B cell (primary cell): ENCODE data around the gene CD300H. TPM values are rescaled to one million over a fixed set of nuclear protein-coding genes. Genes with fewer than 3 reads are reported as not detected.

Experiments used
- ATAC-seq: fragments of 200-7000 bp; cut with Tn5 transposase; one replicate; pipeline ENCODE4 v1.10.0; 2021; ENCODE audit warnings: low read depth, mild to moderate bottlenecking, moderate number of reproducible peaks, moderate library complexity
- CTCF ChIA-PET: fragments of 350-600 bp; sonication (Branson Sonifier 250); formaldehyde crosslinking; loops from one replicate; lab custom pipeline; 2021; ENCODE audit warnings: antibody characterized with exemption, inconsistent platforms; lab: Charles Lee
- POLR2A ChIA-PET: fragments of 350-600 bp; sonication (Branson Sonifier 250); formaldehyde crosslinking; loops from one replicate; lab custom pipeline; 2021; ENCODE audit warnings: antibody characterized with exemption; lab: Charles Lee
- DNase-seq: peaks from one replicate; pipeline ENCODE4 v3.0.0; 2013
- H2AFZ ChIP-seq: 2 replicates; pipeline ENCODE4 v1.6.1; 2012; ENCODE audit warnings: mild to moderate bottlenecking, low read depth, low read length; ENCODE audit not compliant: insufficient read depth, poor library complexity, severe bottlenecking
- H3K27ac ChIP-seq, 2 donors: 1 replicate in 1 of 2; 2 replicates in 1 of 2; pipeline ENCODE4 v1.5.1; 2012 to 2013; ENCODE audit warnings: low read length in 2 of 2, mild to moderate bottlenecking in 2 of 2, moderate library complexity in 1 of 2
- H3K27me3 ChIP-seq, 4 experiments: fragments of 200-600 bp in 1 of 4; sonication (generic) in 1 of 4; replicated peaks in 1 of 4; 1 replicate in 2 of 4; 2 replicates in 2 of 4; pipeline versions ENCODE4 v1.6.1 to v1.7.0; 2013 to 2016; ENCODE audit warnings: low read length in 3 of 4, mild to moderate bottlenecking in 2 of 4, mixed read lengths in 1 of 4, moderate library complexity in 1 of 4; ENCODE audit not compliant: insufficient read depth in 4 of 4, control insufficient read depth in 3 of 4; ENCODE audit errors: control extremely low read depth in 1 of 4
- H3K36me3 ChIP-seq, 2 experiments: replicated peaks in 1 of 2; 1 replicate in 1 of 2; 2 replicates in 1 of 2; pipeline versions ENCODE4 v1.6.1 to v1.7.1; 2013; ENCODE audit warnings: low read length in 1 of 2; ENCODE audit not compliant: insufficient read depth in 2 of 2, control insufficient read depth in 1 of 2; ENCODE audit errors: control extremely low read depth in 1 of 2, extremely low read depth in 1 of 2
- H3K4me1 ChIP-seq, 2 donors: fragments of 200-600 bp in 1 of 2; sonication (generic) in 1 of 2; 1 replicate in 1 of 2; 2 replicates in 1 of 2; pipeline versions ENCODE4 v1.5.1 to v1.6.1; 2013 to 2017; ENCODE audit warnings: low read length in 2 of 2; ENCODE audit not compliant: control insufficient read depth in 2 of 2, insufficient read depth in 2 of 2
- H3K4me2 ChIP-seq: replicated peaks from 2 replicates; pipeline ENCODE3; 2012; ENCODE audit warnings: mild to moderate bottlenecking, low read depth, low read length; ENCODE audit not compliant: poor library complexity, severe bottlenecking
- H3K4me3 ChIP-seq, 5 experiments: fragments of 200-600 bp in 1 of 5; sonication (generic) in 1 of 5; 1 replicate in 3 of 5; 2 replicates in 2 of 5; pipeline versions ENCODE4 v1.5.1 to v1.7.0; 2011 to 2016; ENCODE audit warnings: low read length in 4 of 5, mild to moderate bottlenecking in 4 of 5, low read depth in 2 of 5, control low read depth in 1 of 5, moderate library complexity in 1 of 5; ENCODE audit not compliant: insufficient read depth in 1 of 5; ENCODE audit errors: control extremely low read depth in 1 of 5, extremely low read depth in 1 of 5
- H3K79me2 ChIP-seq: fragments of 200-600 bp; sonication (generic); one replicate; pipeline ENCODE4 v1.6.0; 2016; ENCODE audit warnings: low read length; ENCODE audit not compliant: control insufficient read depth, insufficient read depth
- H3K9ac ChIP-seq: fragments of 200-600 bp; sonication (generic); 2 replicates; pipeline ENCODE4 v1.6.1; 2017; ENCODE audit warnings: mild to moderate bottlenecking, low read length, moderate library complexity
- H3K9me3 ChIP-seq, 3 donors: one replicate each; pipeline versions ENCODE4 v1.6.1 to v1.7.1; 2013; ENCODE audit warnings: low read length in 2 of 3; ENCODE audit not compliant: control insufficient read depth in 2 of 3, insufficient read depth in 1 of 3; ENCODE audit errors: control extremely low read depth in 1 of 3
- H4K20me1 ChIP-seq: 2 replicates; pipeline ENCODE4 v1.6.0; 2012; ENCODE audit warnings: mild to moderate bottlenecking, low read length; ENCODE audit not compliant: insufficient read depth, control insufficient read depth, poor library complexity, severe bottlenecking
- H3K27ac Mint-ChIP-seq: one replicate; pipeline ENCODE4 v1.8.0; 2021; ENCODE audit warnings: mixed read lengths
- H3K27me3 Mint-ChIP-seq: one replicate; pipeline ENCODE4 v1.8.0; 2021; ENCODE audit warnings: mixed read lengths
- H3K4me1 Mint-ChIP-seq: one replicate; pipeline ENCODE4 v1.8.0; 2021; ENCODE audit warnings: mixed read lengths
- H3K4me3 Mint-ChIP-seq: one replicate; pipeline ENCODE4 v1.8.0; 2021; ENCODE audit warnings: mixed read lengths
- H3K9me3 Mint-ChIP-seq: one replicate; pipeline ENCODE4 v1.8.0; 2022; ENCODE audit warnings: mixed read lengths; ENCODE audit not compliant: insufficient read depth
- EZH2 ChIP-seq: IDR thresholded peaks from 2 replicates; pipeline ENCODE4 v1.6.1; 2012; ENCODE audit warnings: borderline replicate concordance, low read depth, mild to moderate bottlenecking, moderate library complexity, low read length; ENCODE audit not compliant: insufficient read depth, poor library complexity, severe bottlenecking
- WGBS: methylation state at CpG from one replicate; pipeline ENCODE4 v1.1.5; 2013; ENCODE audit warnings: missing lambda C conversion rate; ENCODE audit not compliant: insufficient coverage; 5-methylcytosine and 5-hydroxymethylcytosine counted together
- intact Hi-C: fragments of 100-400 bp; cut with micrococcal nuclease; formaldehyde crosslinking; loops from one replicate; pipeline ENCODE4 v1.10.0; 2022
- polyA plus RNA-seq: library from polyadenylated mRNA; depleted of rRNA; stranded (reverse); fragments of >200 nt; gene quantifications from 2 replicates; pipeline ENCODE4 v1.2.3, GENCODE V29; 2012
- total RNA-seq, 2 donors: library from RNA; stranded (reverse); fragments of 120-200 nt in 1 of 2; gene quantifications; 1 replicate in 1 of 2; 2 replicates in 1 of 2; pipeline versions ENCODE4 v1.2.3 to v1.2.4, GENCODE V29; 2013 to 2022
- TF ChIP-seq, protein P1 (sequence below): fragments of 200-600 bp; IDR thresholded peaks from one replicate; pipeline ENCODE4 v1.8.0; 2022; ENCODE audit warnings: antibody characterized with exemption, mild to moderate bottlenecking

CD300H gene
- total and polyA plus RNA-seq, 2 donors (not counting 1 experiment from before 2014, with no cell fraction given) = 0.58 TPM; not detected in 1

DNA sequence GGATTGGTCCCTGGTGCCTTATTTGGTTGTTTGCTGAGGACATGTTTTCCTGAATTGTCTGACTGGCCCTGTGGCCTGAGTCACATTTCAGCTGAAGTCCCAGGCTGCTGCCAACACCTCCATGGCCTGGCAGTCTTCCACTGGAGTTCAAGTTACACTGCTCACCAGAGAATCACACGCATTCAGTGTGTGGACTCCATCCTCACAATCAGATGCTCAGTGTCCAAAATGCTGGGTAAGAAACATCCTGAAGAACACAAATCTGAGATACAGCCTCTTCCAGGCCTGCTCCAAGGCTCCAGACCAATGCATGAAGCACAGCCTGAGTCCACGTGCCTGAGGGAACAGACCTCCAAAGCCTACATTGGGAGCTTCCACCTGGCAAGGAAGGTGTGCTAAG, 55.3 kb downstream of the CD300H start:
- peaks cover 3% of the 10 kb centered on the region for H3K27me3 Mint-ChIP-seq
- H3K4me1 Mint-ChIP-seq = peaks cover 17% of the 10 kb centered on the region
- no peak overlapping the region for H2AFZ ChIP-seq
- no peaks in the 10 kb centered on the region for H3K36me3 ChIP-seq
- H3K4me2 ChIP-seq = no peak overlapping the region
- peaks cover 0 to 13% (median 7%) of the 10 kb centered on the region in 3 donors for H3K9me3 ChIP-seq
- H3K27ac ChIP-seq = no peak overlapping the region
- H3K9me3 Mint-ChIP-seq = peaks cover 10% of the 10 kb centered on the region
- H3K9ac ChIP-seq = no peak overlapping the region
- peaks cover 14 to 17% of the 10 kb centered on the region in 2 donors for H3K4me1 ChIP-seq
- no peak overlapping the region for H3K27ac Mint-ChIP-seq
- TF ChIP-seq, protein P1, sequence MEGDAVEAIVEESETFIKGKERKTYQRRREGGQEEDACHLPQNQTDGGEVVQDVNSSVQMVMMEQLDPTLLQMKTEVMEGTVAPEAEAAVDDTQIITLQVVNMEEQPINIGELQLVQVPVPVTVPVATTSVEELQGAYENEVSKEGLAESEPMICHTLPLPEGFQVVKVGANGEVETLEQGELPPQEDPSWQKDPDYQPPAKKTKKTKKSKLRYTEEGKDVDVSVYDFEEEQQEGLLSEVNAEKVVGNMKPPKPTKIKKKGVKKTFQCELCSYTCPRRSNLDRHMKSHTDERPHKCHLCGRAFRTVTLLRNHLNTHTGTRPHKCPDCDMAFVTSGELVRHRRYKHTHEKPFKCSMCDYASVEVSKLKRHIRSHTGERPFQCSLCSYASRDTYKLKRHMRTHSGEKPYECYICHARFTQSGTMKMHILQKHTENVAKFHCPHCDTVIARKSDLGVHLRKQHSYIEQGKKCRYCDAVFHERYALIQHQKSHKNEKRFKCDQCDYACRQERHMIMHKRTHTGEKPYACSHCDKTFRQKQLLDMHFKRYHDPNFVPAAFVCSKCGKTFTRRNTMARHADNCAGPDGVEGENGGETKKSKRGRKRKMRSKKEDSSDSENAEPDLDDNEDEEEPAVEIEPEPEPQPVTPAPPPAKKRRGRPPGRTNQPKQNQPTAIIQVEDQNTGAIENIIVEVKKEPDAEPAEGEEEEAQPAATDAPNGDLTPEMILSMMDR = no peak
- no peak for TF ChIP-seq EZH2
- peaks cover 0 to 9% (median 2%) of the 10 kb centered on the region in 4 experiments for H3K27me3 ChIP-seq
- no peak for DNase-seq
- 93% methylated on average over 2 of the region's 2 CpGs for WGBS
- no peak overlapping the region for H3K4me3 Mint-ChIP-seq
- no peaks in the 10 kb centered on the region for H4K20me1 ChIP-seq
- no peak overlapping the region for H3K4me3 ChIP-seq
- intact Hi-C loops = no loop called here
- no peak for ATAC-seq
- ChIA-PET POLR2A (no interaction called here), CTCF (interaction anchor here (1.2 kb wide), 1 partner anchor 59 kb away, joined by 3 read pairs; no protein-coding TSS in a partner anchor)
- no peaks in the 10 kb centered on the region for H3K79me2 ChIP-seq

Other genes starting within 250 kb of the CD300H start
- not detected in 2 replicates for gene KIF19, start 241.3 kb downstream of the CD300H start, total RNA-seq
- gene KIF19, start 241.3 kb downstream of the CD300H start, polyA plus RNA-seq = 0.12 TPM in 1 of 2 replicates, not detected in the other
- gene BTBD17, start 205.6 kb downstream of the CD300H start, total RNA-seq = not detected in 2 replicates
- gene BTBD17, start 205.6 kb downstream of the CD300H start, polyA plus RNA-seq = not detected in 2 replicates
- not detected in 2 replicates for gene GPR142, start 200.0 kb downstream of the CD300H start, total RNA-seq
- not detected in 2 replicates for gene GPR142, start 200.0 kb downstream of the CD300H start, polyA plus RNA-seq
- 0.53 and 1.1 TPM in 2 replicates for gene GPRC5C, start 135.4 kb downstream of the CD300H start, total RNA-seq
- gene GPRC5C, start 135.4 kb downstream of the CD300H start, polyA plus RNA-seq = 0.66 and 4.3 TPM in 2 replicates
- 2.0 and 2.4 TPM in 2 replicates for gene CD300A, start 100.9 kb downstream of the CD300H start, total RNA-seq
- gene CD300A, start 100.9 kb downstream of the CD300H start, polyA plus RNA-seq = 2.9 and 5.7 TPM in 2 replicates
- 0.12 TPM in 1 of 2 replicates, not detected in the other for gene CD300LB, start 36.0 kb downstream of the CD300H start, total RNA-seq
- 0.33 and 0.39 TPM in 2 replicates for gene CD300LB, start 36.0 kb downstream of the CD300H start, polyA plus RNA-seq
- gene CD300C, start 21.4 kb downstream of the CD300H start, total RNA-seq = 0.19 and 0.74 TPM in 2 replicates
- 0.22 and 0.72 TPM in 2 replicates for gene CD300C, start 21.4 kb downstream of the CD300H start, polyA plus RNA-seq
- gene CD300LD, start 24.8 kb upstream of the CD300H start, total RNA-seq = not detected in 2 replicates
- gene CD300LD, start 24.8 kb upstream of the CD300H start, polyA plus RNA-seq = not detected in 2 replicates
- 0.10 TPM in 1 of 2 replicates, not detected in the other for gene CD300E, start 56.2 kb upstream of the CD300H start, total RNA-seq
- gene CD300E, start 56.2 kb upstream of the CD300H start, polyA plus RNA-seq = 0.92 and 1.4 TPM in 2 replicates
- gene CD300LF, start 145.4 kb upstream of the CD300H start, total RNA-seq = 0.52 and 1.0 TPM in 2 replicates
- 1.1 and 1.2 TPM in 2 replicates for gene CD300LF, start 145.4 kb upstream of the CD300H start, polyA plus RNA-seq
- 76.0 and 76.8 TPM in 2 replicates for gene RAB37, start 169.7 kb upstream of the CD300H start, total RNA-seq
- gene RAB37, start 169.7 kb upstream of the CD300H start, polyA plus RNA-seq = 67.6 and 81.9 TPM in 2 replicates
- gene NHERF1, start 181.1 kb upstream of the CD300H start, total RNA-seq = 69.5 and 81.8 TPM in 2 replicates
- gene NHERF1, start 181.1 kb upstream of the CD300H start, polyA plus RNA-seq = 45.0 and 56.2 TPM in 2 replicates
- gene NAT9, start 208.8 kb upstream of the CD300H start, total RNA-seq = 66.6 and 71.1 TPM in 2 replicates
- 73.6 and 86.5 TPM in 2 replicates for gene NAT9, start 208.8 kb upstream of the CD300H start, polyA plus RNA-seq